ENCODE results near the gene RNF111.
"Not testable (repeated sequence)": the region's sequence is repeated elsewhere in the genome, so short reads cannot be mapped to it uniquely, and the experiment has no call there.

Gene RNF111

GRCh38 chr15:59000251-59000650, 12.8 kb downstream of the RNF111 start:
- DNase-seq (ENCODE audit: low read depth) = not testable (repeated sequence)

GRCh38 chr15:59001946-59002345, 14.5 kb downstream of the RNF111 start:
- no peak for DNase-seq (ENCODE audit: low read depth)

GRCh38 chr15:59002418-59002859, 15.0 kb downstream of the RNF111 start:
- no peak for DNase-seq (ENCODE audit: low read depth)

GRCh38 chr15:59005579-59005978, 18.1 kb downstream of the RNF111 start:
- DNase-seq (ENCODE audit: low read depth) = no peak

GRCh38 chr15:59008086-59008485, 20.6 kb downstream of the RNF111 start:
- DNase-seq (ENCODE audit: low read depth) = no peak

- DNase-seq (ENCODE audit: low read depth) = no peak
Measured at GRCh38 chr15:59011262-59011952, 23.9 kb downstream of the RNF111 start.

- DNase-seq (ENCODE audit: low read depth) = no peak
Measured at GRCh38 chr15:59013246-59013873, 25.9 kb downstream of the RNF111 start.

- no peak for DNase-seq (ENCODE audit: low read depth)
Measured at GRCh38 chr15:59014068-59014467, 26.6 kb downstream of the RNF111 start.

- DNase-seq (ENCODE audit: low read depth) = no peak
Measured at GRCh38 chr15:59017449-59017848, 30.0 kb downstream of the RNF111 start.

- DNase-seq (ENCODE audit: low read depth) = no peak
Measured at GRCh38 chr15:59018833-59019232, 31.4 kb downstream of the RNF111 start.

- no peak for DNase-seq (ENCODE audit: low read depth)
Measured at GRCh38 chr15:59020322-59020721, 32.9 kb downstream of the RNF111 start.

- no peak for DNase-seq (ENCODE audit: low read depth)
Measured at GRCh38 chr15:59022188-59022587, 34.7 kb downstream of the RNF111 start.

- DNase-seq (ENCODE audit: low read depth) = no peak
Measured at GRCh38 chr15:59026207-59026606, 38.7 kb downstream of the RNF111 start.

- no peak for DNase-seq (ENCODE audit: low read depth)
Measured at GRCh38 chr15:59028387-59028955, 41.0 kb downstream of the RNF111 start.

- no peak for DNase-seq (ENCODE audit: low read depth)
Measured at GRCh38 chr15:59029554-59029953, 42.1 kb downstream of the RNF111 start.

GRCh38 chr15:59035201-59035600, 47.7 kb downstream of the RNF111 start:
- no peak for DNase-seq (ENCODE audit: low read depth)

GRCh38 chr15:59039225-59039624, 51.8 kb downstream of the RNF111 start:
- no peak for DNase-seq (ENCODE audit: low read depth)

- DNase-seq (ENCODE audit: low read depth) = no peak
Measured at GRCh38 chr15:59042041-59042440, 54.6 kb downstream of the RNF111 start.

- no peak for DNase-seq (ENCODE audit: low read depth)
Measured at GRCh38 chr15:59048897-59049296, 61.4 kb downstream of the RNF111 start.

- DNase-seq (ENCODE audit: low read depth) = no peak
Measured at GRCh38 chr15:59051873-59052861, 64.7 kb downstream of the RNF111 start.

GRCh38 chr15:59052915-59053407, 65.5 kb downstream of the RNF111 start:
- no peak for DNase-seq (ENCODE audit: low read depth)

- no peak for DNase-seq (ENCODE audit: low read depth)
Measured at GRCh38 chr15:59053482-59053881, 66.0 kb downstream of the RNF111 start.

All from T follicular helper cell (primary cell).